IMR-90 (cell line): ENCODE results near the gene CD8A.

Experiments used
- BHLHE40 ChIP-seq: fragments of 150-350 bp; IDR thresholded peaks from 2 replicates; pipeline ENCODE4 v1.6.1; 2016; ENCODE audit warnings: mild to moderate bottlenecking, low read depth, low read length
- CTCF ChIP-seq: conservative IDR thresholded peaks from 2 replicates; pipeline ENCODE4 v1.5.1; 2012; ENCODE audit warnings: mild to moderate bottlenecking, low read depth, low read length, improper control_type of control experiment
- ELK1 ChIP-seq: fragments of 150-350 bp; IDR thresholded peaks from 2 replicates; pipeline ENCODE4 v1.6.1; 2016; ENCODE audit warnings: low read depth, mild to moderate bottlenecking, low read length, moderate library complexity, borderline replicate concordance
- POLR2A ChIP-seq: IDR thresholded peaks from 2 replicates; pipeline ENCODE4 v1.6.1; 2012; ENCODE audit warnings: mild to moderate bottlenecking, low read depth, low read length
- RAD21 ChIP-seq: IDR thresholded peaks from 2 replicates; pipeline ENCODE4 v1.6.1; 2012; ENCODE audit warnings: low read length, improper control_type of control experiment
- RFX5 ChIP-seq: IDR thresholded peaks from 2 replicates; pipeline ENCODE4 v1.8.0; 2012; ENCODE audit warnings: low read depth, mild to moderate bottlenecking, low read length, moderate library complexity
- SMC3 ChIP-seq: fragments of 150-350 bp; IDR thresholded peaks from 2 replicates; pipeline ENCODE4 v1.6.1; 2016; ENCODE audit warnings: low read depth, mild to moderate bottlenecking, antibody characterized with exemption, low read length, moderate library complexity
- USF2 ChIP-seq: fragments of 150-350 bp; IDR thresholded peaks from 2 replicates; pipeline ENCODE4 v1.6.1; 2017; ENCODE audit warnings: mild to moderate bottlenecking, antibody characterized with exemption, low read length, low read depth

GRCh38 chr2:86751778-86752177, 38.9 kb downstream of the CD8A start:
- TF ChIP-seq RAD21 (no peak), ELK1 (no peak), CTCF (no peak), USF2 (no peak), POLR2A (no peak), RFX5 (no peak), BHLHE40 (no peak), SMC3 (no peak)
